H54 (cell line): ENCODE measurements around the gene ECE1.

Experiments used
- DNase-seq: peaks from one replicate; pipeline ENCODE4 v3.0.0; 2011; ENCODE audit warnings: low spot score, mixed read lengths; ENCODE audit not compliant: insufficient read length
- FAIRE-seq: peaks from 3 replicates; lab custom pipeline; 2011; peaks lifted over from hg19 to GRCh38; lab: Jason Lieb, UNC
- POLR2A ChIP-seq: IDR thresholded peaks from 2 replicates; pipeline ENCODE4 v1.6.1; 2011; ENCODE audit warnings: low read depth, mild to moderate bottlenecking, low read length

The ECE1 gene

DNA sequence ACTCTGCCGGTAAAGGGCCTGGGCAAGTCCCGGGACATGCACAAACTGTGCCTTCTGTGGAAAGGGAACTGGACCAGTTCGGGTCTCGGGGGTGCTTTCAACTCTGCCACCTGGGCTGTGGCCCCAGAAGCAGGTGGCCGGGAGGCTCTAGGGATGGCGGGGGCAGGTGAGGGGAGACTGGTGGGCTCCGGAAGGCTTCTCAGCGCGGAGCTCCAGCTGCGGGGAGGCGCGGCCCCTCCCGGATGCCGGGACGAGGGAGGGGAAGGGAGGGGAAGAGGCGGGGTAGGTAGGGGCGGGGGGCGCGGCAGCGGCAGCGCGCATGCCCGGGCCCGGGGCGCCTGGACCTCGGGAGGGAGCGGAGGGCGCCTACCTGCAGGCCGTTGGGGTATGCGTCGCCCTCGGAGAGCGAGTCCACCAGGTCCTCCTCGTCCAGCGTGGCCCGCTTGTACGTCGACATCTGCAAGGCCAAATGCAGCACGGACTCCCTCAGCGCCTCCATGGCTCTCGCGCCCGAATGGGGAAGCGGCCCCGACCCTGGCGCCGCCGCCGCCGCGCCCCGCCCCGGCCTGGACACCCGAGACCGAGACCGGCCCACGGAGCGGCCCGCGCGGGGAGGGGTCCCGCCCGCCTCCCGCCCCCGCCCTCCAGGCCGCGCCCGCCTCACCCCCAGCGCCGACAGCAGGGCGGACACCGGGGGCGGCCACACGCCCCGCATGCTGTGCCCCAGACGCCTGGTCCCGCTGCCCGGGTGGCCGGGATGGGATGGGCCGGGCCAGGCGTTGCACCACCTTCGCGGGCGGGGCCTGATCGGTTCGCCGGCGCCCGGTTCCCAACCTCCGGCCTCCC is at the start of gene ECE1:
ECE1 (minus strand) TSS at position 764 of the 846 bp plus-strand sequence; CDS start at position 715, 49 bp downstream.
- FAIRE-seq (no peak), DNase-seq (peak; percentile 47)
- peak; percentile 44; the same call in 1 of the 2 replicates for TF ChIP-seq POLR2A

DNA sequence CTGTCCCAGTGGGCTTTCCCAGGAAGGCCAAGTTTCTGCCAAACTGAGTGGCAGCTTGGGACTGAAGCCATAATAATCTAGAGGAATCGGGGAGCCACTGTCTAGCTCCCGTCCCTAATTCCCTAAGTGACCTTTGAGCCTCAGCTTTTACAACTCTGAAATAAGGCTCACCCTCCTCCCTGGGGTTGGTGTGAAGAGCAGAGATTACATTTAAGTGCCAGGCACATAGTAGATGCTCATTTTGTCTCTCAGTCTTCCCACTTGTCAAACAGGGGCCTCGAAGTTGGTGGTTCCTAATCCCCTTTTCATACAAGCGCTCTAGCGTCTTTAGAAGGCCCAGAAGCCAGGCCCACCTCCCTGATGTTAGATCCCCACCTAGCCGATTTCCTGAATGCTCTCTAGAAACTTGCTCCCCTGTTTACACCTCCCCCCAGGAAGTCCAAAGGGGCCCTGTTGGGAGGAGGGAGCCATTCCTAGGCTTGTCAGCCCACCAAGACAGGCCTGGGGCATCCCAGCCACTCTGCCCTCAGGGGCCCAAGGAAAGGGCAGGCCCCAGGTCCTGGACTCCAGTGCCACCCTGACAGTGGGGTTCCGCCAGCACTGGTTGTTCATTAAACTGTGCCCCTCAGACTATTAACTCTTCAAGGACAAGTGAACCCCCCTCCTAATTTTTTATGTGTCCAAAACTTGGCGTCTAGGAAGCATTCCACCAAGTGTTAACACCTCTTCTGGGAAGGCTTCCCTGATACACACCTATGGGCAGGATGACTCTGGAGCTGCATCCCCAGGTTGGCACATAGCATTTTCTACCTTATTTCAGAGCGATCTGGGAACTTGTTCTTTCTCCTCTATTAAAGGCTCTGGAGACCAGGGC is 49.3 kb upstream of the ECE1 start:
- TF ChIP-seq POLR2A, result no peak
- no peak for DNase-seq
- no peak for FAIRE-seq

GRCh38 chr1:21338573-21339355 is 48.5 kb upstream of the ECE1 start:
- DNase-seq (no peak), FAIRE-seq (no peak)
- no peak for TF ChIP-seq POLR2A

- DNase-seq (no peak), FAIRE-seq (no peak)
- TF ChIP-seq POLR2A, result no peak
Observed at GRCh38 chr1:21337928-21338572, 47.8 kb upstream of the ECE1 start.

DNA sequence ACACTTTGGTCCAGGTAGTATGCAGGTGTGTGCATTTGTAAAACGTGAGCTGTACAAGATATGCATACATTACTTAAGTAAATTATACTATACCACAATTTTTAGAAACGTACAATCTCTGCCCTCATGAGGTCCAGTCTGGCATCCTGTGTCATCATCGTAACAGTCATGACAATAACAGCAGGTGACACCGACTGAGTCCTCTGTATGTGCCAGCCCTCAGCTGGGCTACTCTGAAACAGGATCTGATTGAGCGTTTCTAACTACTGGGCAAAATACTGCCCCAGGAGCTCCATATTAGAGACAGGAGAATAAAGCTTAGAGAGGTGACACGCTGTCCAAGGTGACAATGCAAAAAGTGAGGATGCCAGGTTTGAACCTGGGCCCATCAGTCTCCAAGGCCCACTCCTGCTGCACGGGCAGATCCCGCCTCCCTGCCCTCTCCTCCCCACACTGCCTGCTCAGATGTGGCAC is 47.2 kb upstream of the ECE1 start:
- TF ChIP-seq POLR2A, result no peak
- FAIRE-seq (no peak), DNase-seq (no peak)

- DNase-seq (no peak), FAIRE-seq (no peak)
- no peak for TF ChIP-seq POLR2A
Observed at GRCh38 chr1:21337010-21337437, 46.8 kb upstream of the ECE1 start.

GRCh38 chr1:21335750-21336224 is 45.5 kb upstream of the ECE1 start:
- no peak for TF ChIP-seq POLR2A
- FAIRE-seq, result no peak
- DNase-seq, result no peak

DNA sequence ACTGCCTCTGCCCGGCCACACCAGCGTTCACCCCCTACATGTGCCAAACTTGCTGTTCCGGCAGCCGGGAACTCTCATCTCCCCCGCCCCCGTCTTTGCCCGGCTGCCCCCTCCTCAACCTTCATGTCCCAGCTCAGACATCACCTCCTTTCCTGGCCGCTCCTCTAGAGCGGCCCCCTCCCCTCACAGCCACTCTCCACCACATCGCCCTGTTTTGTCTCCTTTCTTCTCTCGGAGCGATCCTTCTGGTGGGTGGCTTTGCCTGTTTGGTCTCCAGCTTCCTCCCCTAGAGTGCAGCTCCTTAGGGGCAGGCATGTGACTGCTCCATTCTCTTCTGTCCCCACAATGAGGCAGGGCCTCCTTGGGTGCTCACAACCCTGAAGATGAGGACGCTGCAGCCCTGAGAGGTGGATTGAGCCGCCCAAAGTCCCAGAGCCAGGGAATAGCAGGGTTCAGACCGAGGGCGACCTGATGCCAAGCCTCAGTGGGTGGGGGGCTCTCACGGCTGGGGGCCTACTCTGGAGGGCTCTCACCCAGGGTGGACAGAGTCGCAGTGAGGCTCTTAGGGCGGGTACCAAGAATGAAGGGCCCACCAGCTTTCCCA is 44.9 kb upstream of the ECE1 start:
- DNase-seq, result no peak
- FAIRE-seq, result no peak
- TF ChIP-seq POLR2A, result no peak

GRCh38 chr1:21334214-21335087 is 44.2 kb upstream of the ECE1 start:
- TF ChIP-seq POLR2A, result peak; percentile 40
- FAIRE-seq, result peak; percentile 92
- peak; percentile 47 for DNase-seq

DNA sequence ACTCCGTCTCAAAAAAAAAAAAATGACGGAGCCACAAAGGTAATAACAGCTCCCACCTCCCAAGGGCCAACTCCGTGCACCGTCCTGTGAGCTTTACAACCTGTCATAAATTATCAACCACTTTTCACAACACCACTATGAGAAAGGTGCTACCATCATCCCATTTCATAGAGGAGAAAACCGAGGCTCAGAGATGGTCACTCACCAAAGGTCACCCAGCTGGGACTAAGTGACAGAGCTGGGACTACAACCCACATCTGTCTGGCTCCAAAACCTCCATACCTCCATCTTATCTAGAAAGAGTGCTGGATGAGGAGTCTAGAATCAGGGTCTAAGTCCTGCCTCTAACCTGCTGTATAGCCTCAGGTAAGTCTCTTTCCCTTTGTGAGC is 43.6 kb upstream of the ECE1 start:
- no peak for TF ChIP-seq POLR2A
- no peak for DNase-seq
- no peak for FAIRE-seq

- no peak for TF ChIP-seq POLR2A
- FAIRE-seq, result no peak
- no peak for DNase-seq
Observed at GRCh38 chr1:21332554-21333311, 42.5 kb upstream of the ECE1 start.
